Measurements from ENCODE around the gene DCLK1.

DNA sequence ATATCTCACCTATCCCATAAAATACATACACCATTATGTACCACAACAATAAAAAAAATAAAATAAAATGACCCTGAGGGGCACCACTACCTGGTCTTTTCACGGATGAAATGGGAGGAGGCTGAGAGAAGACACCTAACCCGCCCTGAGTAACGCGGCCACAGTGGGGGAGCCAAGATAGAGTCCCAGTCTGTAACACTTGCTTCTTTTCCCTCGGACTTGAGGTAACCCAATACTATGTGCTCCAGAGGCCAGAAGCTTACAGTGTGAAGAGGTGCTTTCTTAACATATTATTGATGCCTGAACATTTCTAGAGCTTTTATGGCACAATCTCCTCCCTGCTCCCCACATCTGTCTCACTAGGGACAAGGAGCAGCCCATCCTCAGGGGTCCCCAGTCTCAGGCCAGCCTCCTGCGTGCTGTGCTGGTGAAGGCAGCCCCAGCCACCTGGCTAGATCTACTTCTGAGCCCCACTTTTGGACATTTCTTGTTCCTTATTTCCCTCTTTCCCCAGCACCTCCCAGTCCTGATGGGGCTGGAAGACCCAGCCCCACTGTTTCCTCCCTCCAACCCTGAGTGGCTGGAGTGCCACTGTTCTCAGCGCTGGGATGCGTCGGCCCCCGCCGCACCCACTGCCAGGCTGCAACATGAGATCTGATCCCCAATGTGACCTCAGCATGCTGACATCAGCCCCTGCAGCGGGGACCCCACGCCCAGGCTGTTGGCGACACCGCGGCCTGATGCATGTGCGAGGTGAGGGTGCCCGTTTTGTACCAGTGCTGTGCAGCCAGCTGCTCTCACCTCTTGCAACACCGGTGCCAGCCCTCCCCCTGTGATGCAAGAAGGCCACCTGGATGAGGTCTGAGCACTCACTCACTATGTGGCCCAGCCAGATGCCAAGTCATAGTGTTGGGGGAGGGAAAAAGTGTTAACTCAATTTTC lies 143.3 kb downstream of the DCLK1 start:
- TF ChIP-seq POLR2A (IDR thresholded peaks at IDR 0.05; ENCODE audit: low read length): no peak
- TF ChIP-seq GATA1 (IDR thresholded peaks at IDR 0.05; ENCODE audit: low read depth, low read length): no peak

Measured in erythroblast (primary cell).